Colonic mucosa (tissue), 4 donors: ENCODE data around the gene RABGGTA. TPM values are rescaled to one million over a fixed set of nuclear protein-coding genes. Genes with fewer than 3 reads are reported as not detected.

ENCODE experiments used
- DNase-seq: peaks from one replicate; pipeline ENCODE4 v3.0.0-alpha.2; 2020
- H3K27ac ChIP-seq: fragments of 200-600 bp; one replicate; pipeline ENCODE4 v1.8.0; 2021
- H3K27me3 ChIP-seq: fragments of 200-600 bp; one replicate; pipeline ENCODE4 v1.8.0; 2021
- H3K36me3 ChIP-seq: fragments of 200-600 bp; one replicate; pipeline ENCODE4 v1.8.0; 2021
- H3K4me1 ChIP-seq: fragments of 200-600 bp; one replicate; pipeline ENCODE4 v1.8.0; 2021; ENCODE audit warnings: mild to moderate bottlenecking
- H3K4me3 ChIP-seq: fragments of 200-600 bp; one replicate; pipeline ENCODE4 v1.8.0; 2021
- H3K9ac ChIP-seq, 2 donors: one replicate each; pipeline ENCODE4 v1.7.0; 2013; ENCODE audit warnings: control low read depth in 2 of 2, low read depth in 2 of 2, low read length in 2 of 2
- H3K9me3 ChIP-seq: fragments of 200-600 bp; one replicate; pipeline ENCODE4 v1.8.0; 2021
- intact Hi-C: fragments of 100-400 bp; cut with DNase I; formaldehyde crosslinking; loops from one replicate; pipeline ENCODE4 v1.14.1; 2022
- total RNA-seq, 2 donors: library from RNA; stranded (reverse); fragmentation: NEBNext Ultra II Directional in 1 of 2; extraction: Animal tissue kit (Norgen Biotek cat#: 25700) in 1 of 2; gene quantifications; one replicate each; pipeline ENCODE4 v1.2.1, GENCODE V29; 2021
- TF ChIP-seq, protein P1 (sequence below): fragments of 200-600 bp; IDR thresholded peaks from one replicate; pipeline ENCODE4 v1.8.0; 2022; ENCODE audit warnings: antibody characterized with exemption, mild to moderate bottlenecking
- donor health status: healthy.
- donor health status: DM: no; HTN: no; CAD: no.
- donor health status: DM: no; HTN: no; CAD: no.

Gene RABGGTA
- total RNA-seq, 2 donors from 2014 or later: 37.3 to 38.3 TPM

- Histone ChIP-seq H3K4me1 (no peaks in the 10 kb centered on the region), H3K4me3 (no peak overlapping the region), H3K36me3 (peaks cover 7% of the 10 kb centered on the region), H3K27me3 (no peaks in the 10 kb centered on the region), H3K9me3 (no peaks in the 10 kb centered on the region), H3K9ac (no peak overlapping the region), H3K27ac (no peak overlapping the region)
- TF ChIP-seq, protein P1, sequence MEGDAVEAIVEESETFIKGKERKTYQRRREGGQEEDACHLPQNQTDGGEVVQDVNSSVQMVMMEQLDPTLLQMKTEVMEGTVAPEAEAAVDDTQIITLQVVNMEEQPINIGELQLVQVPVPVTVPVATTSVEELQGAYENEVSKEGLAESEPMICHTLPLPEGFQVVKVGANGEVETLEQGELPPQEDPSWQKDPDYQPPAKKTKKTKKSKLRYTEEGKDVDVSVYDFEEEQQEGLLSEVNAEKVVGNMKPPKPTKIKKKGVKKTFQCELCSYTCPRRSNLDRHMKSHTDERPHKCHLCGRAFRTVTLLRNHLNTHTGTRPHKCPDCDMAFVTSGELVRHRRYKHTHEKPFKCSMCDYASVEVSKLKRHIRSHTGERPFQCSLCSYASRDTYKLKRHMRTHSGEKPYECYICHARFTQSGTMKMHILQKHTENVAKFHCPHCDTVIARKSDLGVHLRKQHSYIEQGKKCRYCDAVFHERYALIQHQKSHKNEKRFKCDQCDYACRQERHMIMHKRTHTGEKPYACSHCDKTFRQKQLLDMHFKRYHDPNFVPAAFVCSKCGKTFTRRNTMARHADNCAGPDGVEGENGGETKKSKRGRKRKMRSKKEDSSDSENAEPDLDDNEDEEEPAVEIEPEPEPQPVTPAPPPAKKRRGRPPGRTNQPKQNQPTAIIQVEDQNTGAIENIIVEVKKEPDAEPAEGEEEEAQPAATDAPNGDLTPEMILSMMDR: no peak
- no peak for DNase-seq
- intact Hi-C loops: no loop called here
These were observed 7.1 kb downstream of the RABGGTA start for GRCh38 chr14:24264298-24264697.

DNA sequence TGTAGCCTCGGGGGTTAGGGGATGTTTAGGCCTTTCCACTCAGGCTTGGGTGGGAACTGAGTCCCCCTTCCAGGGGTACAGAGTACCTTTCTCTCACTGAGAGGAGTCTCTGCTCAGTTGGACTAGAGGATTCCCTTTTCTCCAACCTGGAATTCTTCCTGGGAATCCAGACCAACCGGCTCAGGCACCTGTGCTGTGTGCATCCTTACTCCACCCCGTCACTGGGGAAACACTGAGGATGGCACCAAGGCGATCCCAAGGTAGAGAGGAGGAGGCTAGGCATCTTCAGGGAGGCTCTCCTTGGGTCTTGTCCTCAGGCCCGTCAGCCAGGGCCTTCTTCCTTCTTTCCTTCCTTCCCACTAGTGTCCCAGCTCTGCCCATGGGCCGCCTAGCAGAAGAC is 7.5 kb downstream of the RABGGTA start:
- no peak overlapping the region for H3K9ac ChIP-seq
- H3K9me3 ChIP-seq: no peaks in the 10 kb centered on the region
- H3K36me3 ChIP-seq: peaks cover 7% of the 10 kb centered on the region
- no peak for DNase-seq
- H3K4me3 ChIP-seq: no peak overlapping the region
- no peaks in the 10 kb centered on the region for H3K4me1 ChIP-seq
- no peaks in the 10 kb centered on the region for H3K27me3 ChIP-seq
- TF ChIP-seq, protein P1: no peak
- intact Hi-C loops: no loop called here
- H3K27ac ChIP-seq: no peak overlapping the region

GRCh38 chr14:24262821-24263733 is 8.3 kb downstream of the RABGGTA start, which contains the start of gene TGM1:
Gene TGM1 (minus strand): TSS chr14:24263177. CDS start chr14:24262352, 825 bp downstream.
- H3K9ac ChIP-seq: no peak within 1 kb of the TSS
- TF ChIP-seq, protein P1: no peak
- no peaks in the 10 kb centered on the region for H3K9me3 ChIP-seq
- peaks cover 7% of the 10 kb centered on the region for H3K36me3 ChIP-seq
- intact Hi-C loops: no loop called here
- H3K4me3 ChIP-seq: no peak within 1 kb of the TSS
- DNase-seq: no peak
- H3K27me3 ChIP-seq: no peaks in the 10 kb centered on the region
- H3K4me1 ChIP-seq: no peaks in the 10 kb centered on the region
- no peak within 1 kb of the TSS for H3K27ac ChIP-seq

GRCh38 chr14:24261969-24262327 is 9.4 kb downstream of the RABGGTA start:
- H3K36me3 ChIP-seq: peaks cover 6% of the 10 kb centered on the region
- no peak overlapping the region for H3K9ac ChIP-seq
- H3K9me3 ChIP-seq: no peaks in the 10 kb centered on the region
- H3K4me3 ChIP-seq: no peak overlapping the region
- intact Hi-C loops: no loop called here
- H3K4me1 ChIP-seq: no peaks in the 10 kb centered on the region
- no peak overlapping the region for H3K27ac ChIP-seq
- TF ChIP-seq, protein P1: no peak
- H3K27me3 ChIP-seq: no peaks in the 10 kb centered on the region
- no peak for DNase-seq

DNA sequence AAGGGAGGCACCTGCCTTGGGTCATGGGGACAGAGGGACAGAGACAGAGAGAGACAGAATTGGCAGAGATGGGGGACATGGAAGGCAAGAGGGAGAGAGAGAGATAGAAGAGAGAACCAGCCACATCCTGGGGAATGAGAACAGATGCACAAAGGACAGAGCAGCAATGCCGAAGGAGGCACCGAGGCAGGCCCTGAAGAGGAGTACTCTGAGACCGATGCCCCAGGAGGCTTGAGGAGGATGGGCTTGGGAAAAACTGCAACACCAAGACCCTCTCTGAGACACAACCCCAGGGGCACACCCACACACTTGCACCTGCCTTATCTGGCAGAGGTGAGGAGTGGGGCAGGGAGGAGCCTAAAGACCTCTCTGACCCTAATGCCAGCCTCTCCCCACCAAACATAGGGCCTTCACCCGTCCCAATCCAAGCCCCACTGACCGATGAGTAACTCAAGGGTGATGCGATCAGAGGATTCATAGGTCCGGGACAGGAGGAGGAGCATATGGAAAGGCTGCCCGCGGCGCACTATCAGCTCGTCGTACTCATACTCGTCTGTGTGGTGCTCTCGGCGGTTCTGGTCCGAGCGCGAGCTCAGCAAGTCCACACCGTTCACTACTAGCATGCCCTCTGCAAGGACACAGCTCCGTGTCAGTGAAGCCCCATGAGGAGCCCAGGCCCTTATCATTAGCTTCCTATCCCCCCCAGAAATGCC is 10.0 kb downstream of the RABGGTA start:
- no peak for DNase-seq
- H3K36me3 ChIP-seq: peaks cover under 1% of the 10 kb centered on the region
- no peak overlapping the region for H3K27ac ChIP-seq
- intact Hi-C loops: no loop called here
- H3K9ac ChIP-seq: no peak overlapping the region
- TF ChIP-seq, protein P1: no peak
- H3K4me3 ChIP-seq: no peak overlapping the region
- H3K4me1 ChIP-seq: no peaks in the 10 kb centered on the region
- no peaks in the 10 kb centered on the region for H3K9me3 ChIP-seq
- H3K27me3 ChIP-seq: no peaks in the 10 kb centered on the region
